A673 (cell line): ENCODE results near the gene IMMP2L.

Experiments used
- EZH2 ChIP-seq: fragments of 200-600 bp; sonication (generic); IDR thresholded peaks from 2 replicates; pipeline ENCODE4 v1.6.1; 2017; ENCODE audit warnings: borderline replicate concordance, low read depth, mild to moderate bottlenecking, mixed read lengths, antibody characterized with exemption, low read length; ENCODE audit not compliant: poor library complexity, severe bottlenecking
- TF ChIP-seq, protein P1 (sequence below): fragments of 300-800, 200-600 bp; sonication (generic); conservative IDR thresholded peaks from 2 replicates; pipeline ENCODE4 v1.5.1; 2017; ENCODE audit warnings: low read depth, mild to moderate bottlenecking, antibody characterized with exemption, low read length, moderate library complexity, mixed read lengths

- TF ChIP-seq, protein P1, sequence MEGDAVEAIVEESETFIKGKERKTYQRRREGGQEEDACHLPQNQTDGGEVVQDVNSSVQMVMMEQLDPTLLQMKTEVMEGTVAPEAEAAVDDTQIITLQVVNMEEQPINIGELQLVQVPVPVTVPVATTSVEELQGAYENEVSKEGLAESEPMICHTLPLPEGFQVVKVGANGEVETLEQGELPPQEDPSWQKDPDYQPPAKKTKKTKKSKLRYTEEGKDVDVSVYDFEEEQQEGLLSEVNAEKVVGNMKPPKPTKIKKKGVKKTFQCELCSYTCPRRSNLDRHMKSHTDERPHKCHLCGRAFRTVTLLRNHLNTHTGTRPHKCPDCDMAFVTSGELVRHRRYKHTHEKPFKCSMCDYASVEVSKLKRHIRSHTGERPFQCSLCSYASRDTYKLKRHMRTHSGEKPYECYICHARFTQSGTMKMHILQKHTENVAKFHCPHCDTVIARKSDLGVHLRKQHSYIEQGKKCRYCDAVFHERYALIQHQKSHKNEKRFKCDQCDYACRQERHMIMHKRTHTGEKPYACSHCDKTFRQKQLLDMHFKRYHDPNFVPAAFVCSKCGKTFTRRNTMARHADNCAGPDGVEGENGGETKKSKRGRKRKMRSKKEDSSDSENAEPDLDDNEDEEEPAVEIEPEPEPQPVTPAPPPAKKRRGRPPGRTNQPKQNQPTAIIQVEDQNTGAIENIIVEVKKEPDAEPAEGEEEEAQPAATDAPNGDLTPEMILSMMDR = no peak
- TF ChIP-seq EZH2 = no peak
Observed at GRCh38 chr7:111030336-111030735, 532.0 kb downstream of the IMMP2L start.
